ENCODE data around the gene OBP2B. TPM values are rescaled to one million over a fixed set of nuclear protein-coding genes. Genes with fewer than 3 reads are reported as not detected.
"Not testable (repeated sequence)": the region's sequence is repeated elsewhere in the genome, so short reads cannot be mapped to it uniquely, and the experiment has no call there.

OBP2B gene
- total RNA-seq, 2 donors from 2014 or later = not detected

- H3K4me3 Mint-ChIP-seq = no peak overlapping the region
- peaks cover 38% of the 10 kb centered on the region for H3K27me3 Mint-ChIP-seq
- no peaks in the 10 kb centered on the region for H3K36me3 Mint-ChIP-seq (ENCODE audit: low read depth)
- no peaks in the 10 kb centered on the region for H3K9me3 ChIP-seq (ENCODE audit: control insufficient read depth, low read length, poor library complexity, severe bottlenecking)
- DNase-seq (no peak), ATAC-seq (no peak)
- no peak overlapping the region for H3K27ac Mint-ChIP-seq
- peaks cover 7% of the 10 kb centered on the region for H3K4me1 Mint-ChIP-seq
Observed at GRCh38 chr9:133234577-133235322, 25.7 kb upstream of the OBP2B start.

GRCh38 chr9:133233681-133234432 is 24.8 kb upstream of the OBP2B start:
- no peaks in the 10 kb centered on the region for H3K9me3 ChIP-seq (ENCODE audit: control insufficient read depth, low read length, poor library complexity, severe bottlenecking)
- DNase-seq = no peak
- peaks cover 39% of the 10 kb centered on the region for H3K27me3 Mint-ChIP-seq
- ATAC-seq = no peak
- peaks cover 1% of the 10 kb centered on the region for H3K4me1 Mint-ChIP-seq
- no peaks in the 10 kb centered on the region for H3K36me3 Mint-ChIP-seq (ENCODE audit: low read depth)
- H3K4me3 Mint-ChIP-seq = no peak overlapping the region
- no peak overlapping the region for H3K27ac Mint-ChIP-seq

- ATAC-seq; H3K4me1 Mint-ChIP-seq; H3K9me3 ChIP-seq (ENCODE audit: control insufficient read depth, low read length, poor library complexity, severe bottlenecking); H3K36me3 Mint-ChIP-seq (ENCODE audit: low read depth); H3K4me3 Mint-ChIP-seq; DNase-seq; H3K27ac Mint-ChIP-seq: not testable (repeated sequence)
- peaks cover 33% of the 10 kb centered on the region for H3K27me3 Mint-ChIP-seq
Observed at GRCh38 chr9:133231934-133232568, 23.0 kb upstream of the OBP2B start.

GRCh38 chr9:133230514-133230913 is 21.5 kb upstream of the OBP2B start:
- H3K4me1 Mint-ChIP-seq; ATAC-seq; DNase-seq; H3K27ac Mint-ChIP-seq; H3K9me3 ChIP-seq (ENCODE audit: control insufficient read depth, low read length, poor library complexity, severe bottlenecking); H3K36me3 Mint-ChIP-seq (ENCODE audit: low read depth); H3K4me3 Mint-ChIP-seq: not testable (repeated sequence)
- H3K27me3 Mint-ChIP-seq = peaks cover 24% of the 10 kb centered on the region

GRCh38 chr9:133230093-133230492 is 21.0 kb upstream of the OBP2B start:
- no peak overlapping the region for H3K4me3 Mint-ChIP-seq
- H3K36me3 Mint-ChIP-seq (ENCODE audit: low read depth) = no peaks in the 10 kb centered on the region
- DNase-seq (no peak), ATAC-seq (no peak)
- H3K27me3 Mint-ChIP-seq = peaks cover 22% of the 10 kb centered on the region
- no peak overlapping the region for H3K27ac Mint-ChIP-seq
- no peaks in the 10 kb centered on the region for H3K4me1 Mint-ChIP-seq
- H3K9me3 ChIP-seq (ENCODE audit: control insufficient read depth, low read length, poor library complexity, severe bottlenecking) = no peaks in the 10 kb centered on the region

GRCh38 chr9:133228474-133229193 is 19.6 kb upstream of the OBP2B start:
- H3K27ac Mint-ChIP-seq; H3K4me1 Mint-ChIP-seq; H3K9me3 ChIP-seq (ENCODE audit: control insufficient read depth, low read length, poor library complexity, severe bottlenecking); ATAC-seq; H3K4me3 Mint-ChIP-seq; H3K36me3 Mint-ChIP-seq (ENCODE audit: low read depth); DNase-seq: not testable (repeated sequence)
- H3K27me3 Mint-ChIP-seq = peaks cover 19% of the 10 kb centered on the region

GRCh38 chr9:133227996-133228395 is 18.9 kb upstream of the OBP2B start:
- not testable (repeated sequence) for DNase-seq; H3K9me3 ChIP-seq (ENCODE audit: control insufficient read depth, low read length, poor library complexity, severe bottlenecking); H3K27ac Mint-ChIP-seq; H3K4me1 Mint-ChIP-seq; H3K36me3 Mint-ChIP-seq (ENCODE audit: low read depth); H3K4me3 Mint-ChIP-seq; ATAC-seq
- H3K27me3 Mint-ChIP-seq = peaks cover 26% of the 10 kb centered on the region

GRCh38 chr9:133227242-133227860 is 18.3 kb upstream of the OBP2B start:
- peaks cover 27% of the 10 kb centered on the region for H3K27me3 Mint-ChIP-seq
- ATAC-seq = no peak
- no peak for DNase-seq

GRCh38 chr9:133226219-133227171 is 17.4 kb upstream of the OBP2B start:
- Mint-ChIP-seq H3K27me3 (peaks cover 28% of the 10 kb centered on the region), H3K4me1 (no peaks in the 10 kb centered on the region), H3K36me3 (ENCODE audit: low read depth) (no peaks in the 10 kb centered on the region), H3K4me3 (no peak overlapping the region), H3K27ac (no peak overlapping the region)
- no peaks in the 10 kb centered on the region for H3K9me3 ChIP-seq (ENCODE audit: control insufficient read depth, low read length, poor library complexity, severe bottlenecking)
- ATAC-seq (no peak), DNase-seq (no peak)

More at GRCh38 chr9:133227242-133227860, 18.3 kb upstream of the OBP2B start:
- Mint-ChIP-seq H3K36me3 (ENCODE audit: low read depth) (no peaks in the 10 kb centered on the region), H3K4me3 (no peak overlapping the region), H3K4me1 (no peaks in the 10 kb centered on the region), H3K27ac (no peak overlapping the region)
- H3K9me3 ChIP-seq (ENCODE audit: control insufficient read depth, low read length, poor library complexity, severe bottlenecking) = no peaks in the 10 kb centered on the region

- peaks cover 39% of the 10 kb centered on the region for H3K27me3 Mint-ChIP-seq
- no peaks in the 10 kb centered on the region for H3K9me3 ChIP-seq (ENCODE audit: control insufficient read depth, low read length, poor library complexity, severe bottlenecking)
- DNase-seq (no peak), ATAC-seq (no peak)
- H3K4me1 Mint-ChIP-seq = no peaks in the 10 kb centered on the region
- no peak overlapping the region for H3K4me3 Mint-ChIP-seq
- H3K27ac Mint-ChIP-seq = no peak overlapping the region
- H3K36me3 Mint-ChIP-seq (ENCODE audit: low read depth) = no peaks in the 10 kb centered on the region
Observed at GRCh38 chr9:133225171-133226011, 16.3 kb upstream of the OBP2B start.

- H3K4me1 Mint-ChIP-seq = no peaks in the 10 kb centered on the region
- peaks cover 2% of the 10 kb centered on the region for H3K36me3 Mint-ChIP-seq (ENCODE audit: low read depth)
- no peak for ATAC-seq
- H3K9me3 ChIP-seq (ENCODE audit: control insufficient read depth, low read length, poor library complexity, severe bottlenecking) = no peaks in the 10 kb centered on the region
- peaks cover 45% of the 10 kb centered on the region for H3K27me3 Mint-ChIP-seq
- no peak overlapping the region for H3K27ac Mint-ChIP-seq
- no peak overlapping the region for H3K4me3 Mint-ChIP-seq
- DNase-seq = no peak
Observed at GRCh38 chr9:133224762-133225161, 15.7 kb upstream of the OBP2B start.

Data from T-helper 17 cell (primary cell).